HUDEP-2 (cell line): ENCODE measurements around the gene ADAM12.
A peak's percentile ranks its signal among the peaks of the same experiment; 100 is the strongest.

Source experiments
- DNase-seq, 76 experiments: peaks; one replicate each; lab custom pipeline; 2025; ENCODE audit not compliant: unreplicated experiment in 76 of 76; lab: John Stamatoyannopoulos, UW

The ADAM12 gene

DNA sequence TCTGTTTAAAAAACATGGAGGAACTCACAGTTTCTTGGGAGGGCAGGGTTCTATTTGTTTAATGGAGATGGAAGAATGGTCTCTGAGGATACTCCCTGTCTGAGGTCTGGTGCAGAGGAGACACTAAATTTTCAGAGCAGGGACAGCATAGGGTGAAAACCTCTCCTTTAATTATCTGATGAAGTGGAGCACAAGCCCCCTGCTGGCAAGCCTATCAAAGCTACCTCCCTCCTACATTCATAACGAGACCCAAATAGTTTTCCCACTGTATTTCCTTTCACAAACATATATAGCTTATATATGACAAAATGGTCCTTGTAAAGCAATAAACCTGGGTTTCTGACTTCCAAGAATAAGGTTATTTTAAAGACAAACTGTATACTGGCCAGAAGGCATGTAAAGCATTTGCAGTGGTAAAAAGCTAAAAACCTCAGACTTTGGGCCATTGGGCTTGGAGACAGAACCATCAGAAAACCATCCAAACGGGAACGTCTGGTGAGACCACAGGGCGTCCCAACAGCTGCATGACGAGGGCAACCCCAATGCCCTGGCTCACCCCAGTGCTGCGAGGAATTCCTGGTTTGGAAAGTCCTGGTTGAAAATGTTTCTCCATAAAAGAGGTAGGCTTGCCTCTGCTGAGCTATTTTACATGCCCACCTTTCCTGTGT, 290.6 kb downstream of the ADAM12 start:
- DNase-seq, result peak in 3 of 76 experiments; percentile 2 to 14 (median 3)

- DNase-seq, result no peak
Measured at GRCh38 chr10:126094537-126094936, 293.7 kb downstream of the ADAM12 start.

- DNase-seq, result no peak
Measured at GRCh38 chr10:126092366-126093215, 295.7 kb downstream of the ADAM12 start.

GRCh38 chr10:126090911-126091728, 297.2 kb downstream of the ADAM12 start:
- DNase-seq, result peak in 4 of 76 experiments; percentile 5 to 25 (median 8)

DNA sequence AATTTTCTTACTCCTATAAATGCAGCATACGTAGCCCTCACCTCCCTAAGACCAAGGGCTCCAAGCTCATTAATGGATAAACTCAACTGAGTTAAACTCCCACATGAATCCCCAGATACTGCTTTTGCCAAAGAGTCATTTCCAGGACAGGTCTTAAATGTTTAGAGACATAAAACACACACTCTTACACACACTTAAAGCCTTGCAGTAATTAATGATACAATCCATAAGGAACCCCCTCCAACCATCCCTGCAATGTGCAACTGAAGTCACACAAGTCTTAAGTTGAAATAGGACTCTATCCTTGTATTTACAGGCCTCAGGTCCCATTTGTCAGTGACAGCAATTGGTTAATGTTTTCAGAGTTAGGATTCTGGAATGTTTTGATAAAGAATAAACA, 297.8 kb downstream of the ADAM12 start:
- DNase-seq, result no peak

DNA sequence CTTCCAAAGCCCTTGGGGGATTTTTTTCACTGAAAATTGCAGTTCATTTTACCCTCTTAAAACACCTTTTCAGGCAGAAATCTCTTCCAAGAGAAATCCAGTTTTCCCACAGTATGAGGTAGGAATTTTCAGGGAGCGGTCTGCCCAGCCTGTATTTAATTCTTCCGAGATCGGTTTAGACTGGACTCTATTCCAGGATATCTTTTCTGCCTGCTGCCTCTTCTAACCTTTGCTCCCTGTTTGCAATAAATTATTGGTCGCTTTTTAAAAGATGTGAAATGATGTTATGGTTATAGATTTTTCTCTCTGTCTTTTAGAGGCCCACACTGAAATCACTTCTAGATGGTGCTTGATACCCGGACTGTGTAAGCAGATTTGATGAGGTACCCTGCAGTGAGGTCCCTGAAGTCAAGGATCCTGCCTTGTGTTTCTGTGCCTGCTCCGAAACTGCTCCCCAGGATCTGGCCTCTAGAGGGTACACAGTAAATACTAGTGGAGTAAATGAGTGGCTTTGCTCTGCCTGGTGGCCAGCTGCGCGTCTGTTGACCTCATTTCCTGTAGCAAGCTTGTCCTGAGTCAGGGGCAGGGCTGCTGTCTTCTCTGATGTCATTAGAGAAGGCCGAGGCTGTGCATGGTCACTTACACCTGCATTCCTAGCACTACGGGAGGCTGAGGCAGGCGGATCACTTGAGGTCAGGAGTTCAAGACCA, 300.3 kb downstream of the ADAM12 start:
- DNase-seq, result no peak

DNA sequence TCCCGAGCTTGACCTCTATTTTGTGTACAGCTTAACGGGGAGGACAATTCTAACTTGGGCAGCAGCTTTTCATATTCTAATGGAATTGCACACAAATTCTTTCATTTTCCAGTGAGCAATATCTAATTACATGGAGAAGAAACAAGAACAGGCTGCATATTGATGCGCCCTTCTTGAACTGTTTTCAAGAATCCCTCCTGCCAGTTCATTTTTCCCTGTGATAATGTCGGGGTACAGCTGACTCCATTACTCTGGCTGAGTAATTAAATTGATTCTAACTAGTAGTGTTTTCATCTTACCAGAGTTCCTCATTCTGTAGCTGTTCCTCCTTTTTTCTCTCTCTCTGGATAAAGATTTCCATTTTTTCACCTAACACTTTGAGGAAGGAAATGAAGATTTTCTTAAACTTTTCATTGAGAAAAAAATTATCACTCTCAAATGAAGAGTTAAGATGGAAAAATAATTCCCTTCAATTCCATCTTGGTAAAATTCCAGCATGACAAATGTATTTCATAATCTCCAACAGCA, 301.1 kb downstream of the ADAM12 start:
- no peak for DNase-seq

GRCh38 chr10:126085806-126086205, 302.5 kb downstream of the ADAM12 start:
- no peak for DNase-seq

DNA sequence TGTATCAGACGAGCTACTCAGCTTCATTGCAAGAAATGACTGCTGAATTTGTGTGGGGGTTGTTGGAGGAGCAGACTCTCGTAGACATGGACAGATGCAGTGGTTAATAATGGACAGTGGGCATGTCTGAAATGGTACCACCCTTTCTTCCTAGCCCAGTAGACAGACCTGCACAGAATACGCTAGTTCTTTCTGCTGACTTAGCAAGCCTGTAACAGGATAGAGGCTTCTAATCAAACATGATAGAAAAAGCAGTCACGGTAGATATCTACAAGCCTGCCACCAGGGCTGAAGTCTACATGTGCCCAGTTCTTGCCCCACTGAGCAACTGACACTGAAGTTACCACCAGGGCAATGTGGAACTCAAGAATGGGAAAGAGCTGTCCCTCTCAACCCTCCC, 303.9 kb downstream of the ADAM12 start:
- no peak for DNase-seq

DNA sequence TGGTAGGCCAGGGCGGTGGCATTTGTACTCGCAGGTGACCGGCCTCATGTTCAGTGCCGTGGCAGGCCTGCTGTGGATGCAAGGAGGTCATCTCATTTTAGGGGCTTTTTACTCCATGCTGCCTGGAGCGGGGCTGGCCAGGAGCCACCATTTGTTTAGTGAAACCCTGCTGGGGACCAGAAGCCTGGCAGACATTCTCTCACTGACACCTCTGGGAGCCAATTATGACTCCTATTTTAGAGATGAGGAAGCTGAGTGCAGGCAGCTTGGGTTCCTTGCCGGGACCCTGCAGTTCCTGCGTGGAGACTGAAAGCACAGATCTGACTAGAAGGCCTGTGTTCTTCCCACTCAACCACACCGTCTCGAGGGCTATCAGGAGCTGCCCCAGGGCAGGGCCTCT, 305.3 kb downstream of the ADAM12 start:
- DNase-seq, result no peak

- DNase-seq, result no peak
Measured at GRCh38 chr10:126081841-126082466, 306.3 kb downstream of the ADAM12 start.

DNA sequence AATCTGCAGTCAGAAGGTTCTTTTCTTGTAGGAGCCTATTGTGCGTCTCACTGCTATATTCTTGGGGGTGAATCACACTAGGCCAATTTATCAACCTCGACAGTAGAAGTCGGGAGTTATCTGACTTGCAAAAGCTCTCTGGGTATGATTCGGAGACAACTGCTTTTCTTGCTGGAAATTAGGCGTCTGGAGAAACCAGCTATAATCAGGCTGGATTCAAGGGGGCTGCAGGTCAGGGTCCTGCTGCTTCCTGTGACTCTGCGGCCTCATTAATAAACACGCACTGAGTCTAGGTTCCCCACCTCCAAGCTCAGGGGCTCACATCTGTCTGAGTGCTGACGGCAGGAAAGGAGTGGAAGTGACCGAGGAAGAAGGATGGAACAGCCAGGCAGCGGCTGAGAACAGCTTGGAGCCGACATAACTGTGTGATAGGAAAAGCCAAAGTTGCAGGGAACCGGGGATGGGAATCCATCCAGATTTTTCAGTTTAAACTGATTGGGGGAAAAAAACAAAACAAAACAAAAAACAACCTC, 307.3 kb downstream of the ADAM12 start:
- no peak for DNase-seq

DNA sequence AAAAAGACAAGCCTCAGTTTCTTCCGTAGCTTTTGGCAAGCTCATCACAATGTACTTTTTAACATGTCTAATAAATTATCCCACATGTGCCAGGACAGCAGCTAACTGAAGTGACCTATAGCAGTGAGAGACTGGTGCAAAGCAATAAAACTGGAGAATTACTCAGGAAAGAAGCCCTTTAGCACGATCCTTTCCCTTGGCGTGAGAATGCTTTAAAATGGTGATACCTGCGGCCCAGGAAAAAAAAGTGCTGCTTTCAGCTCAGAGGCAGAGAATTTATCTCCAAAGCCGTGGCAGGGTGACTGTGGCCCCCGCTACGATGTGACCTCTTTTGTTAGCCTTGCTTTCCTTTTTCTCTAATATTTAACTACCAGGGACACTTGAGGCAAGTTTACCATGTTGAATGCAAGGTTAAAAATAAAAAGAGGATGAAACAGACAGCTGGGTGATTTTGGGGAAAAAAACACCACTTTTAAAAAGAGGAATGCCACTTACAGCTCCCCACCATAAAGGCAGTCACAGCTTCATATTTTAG, 307.9 kb downstream of the ADAM12 start:
- no peak for DNase-seq

- no peak for DNase-seq
Measured at GRCh38 chr10:126075009-126075408, 313.3 kb downstream of the ADAM12 start.

DNA sequence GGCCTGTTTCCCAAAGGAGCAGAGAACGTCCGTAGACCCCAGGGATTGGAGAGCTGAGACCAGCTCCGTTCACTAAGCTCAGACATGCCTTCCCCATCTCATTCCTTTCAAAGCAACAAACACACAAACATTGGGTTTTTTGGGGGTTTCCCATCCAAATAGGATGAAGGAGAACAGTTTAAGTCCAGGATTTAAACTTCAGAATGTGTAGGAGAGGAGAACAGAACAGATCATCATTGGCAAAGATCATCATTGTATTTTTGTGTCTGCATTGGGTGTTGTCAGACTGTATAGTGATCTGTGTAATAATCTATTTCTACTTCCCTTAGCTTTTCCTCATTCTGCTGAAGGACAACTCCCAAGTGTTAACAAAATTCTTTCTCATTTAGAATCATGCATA, 314.0 kb downstream of the ADAM12 start:
- no peak for DNase-seq

DNA sequence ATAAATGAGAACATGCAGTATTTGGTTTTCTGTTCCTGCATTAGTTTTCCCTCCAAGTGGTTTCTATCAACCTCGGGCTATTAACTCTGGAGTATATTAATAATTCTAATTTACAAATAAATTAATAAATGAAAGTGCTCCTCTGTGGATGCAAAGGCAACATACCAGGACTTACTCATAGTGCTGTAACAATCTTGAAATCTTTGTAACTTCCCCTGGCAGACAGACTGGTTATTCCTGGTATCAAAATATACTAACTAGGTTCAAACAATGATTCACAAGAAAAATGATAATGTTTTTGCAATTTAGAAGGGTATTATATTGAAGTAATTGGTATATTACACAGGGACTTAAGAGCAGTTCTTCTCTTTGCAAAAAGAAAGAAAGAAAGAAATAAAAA, 314.7 kb downstream of the ADAM12 start:
- DNase-seq, result no peak

DNA sequence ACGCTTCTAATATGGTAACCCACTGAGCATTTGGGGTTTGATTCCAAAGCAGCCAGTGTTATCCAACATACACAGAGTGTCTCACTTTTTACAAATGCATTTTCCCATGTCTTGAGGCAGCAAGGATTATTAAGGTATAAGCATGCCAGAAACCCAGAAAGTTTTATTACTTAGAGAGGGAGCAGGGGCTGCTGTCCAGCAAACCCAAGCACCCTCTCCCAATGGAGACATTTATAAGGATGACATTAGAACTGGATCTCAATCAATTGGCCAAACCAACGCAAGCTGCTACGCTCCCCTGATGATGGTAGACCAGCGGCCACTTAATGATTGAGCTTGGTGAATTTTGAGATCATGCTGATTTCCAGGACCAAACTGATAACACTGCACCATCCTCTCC, 315.7 kb downstream of the ADAM12 start:
- no peak for DNase-seq

- DNase-seq, result no peak
Measured at GRCh38 chr10:126070476-126071215, 317.6 kb downstream of the ADAM12 start.

DNA sequence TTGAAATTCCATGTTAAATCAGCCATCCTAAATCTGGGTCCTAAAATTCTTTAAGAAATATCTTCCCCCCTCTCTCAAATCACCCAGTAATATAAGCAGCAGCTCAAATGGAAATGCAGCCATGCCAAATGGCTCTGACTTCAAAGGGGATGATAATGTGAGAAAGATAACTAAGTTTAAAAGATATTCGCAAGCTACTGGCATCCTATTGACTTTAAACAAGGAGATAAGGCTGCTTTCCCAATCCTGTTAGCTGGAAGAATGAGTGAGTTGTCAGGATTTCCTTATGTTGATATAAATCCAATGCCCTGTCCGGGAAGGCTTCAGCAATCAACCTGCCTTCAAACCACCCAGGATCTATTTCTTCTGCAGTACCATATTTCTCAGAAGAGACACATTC, 320.0 kb downstream of the ADAM12 start:
- DNase-seq, result no peak
